GM19351 (cell line): ENCODE results near the gene PRKCH.
A peak's percentile ranks its signal among the peaks of the same experiment; 100 is the strongest.
"Not testable (repeated sequence)": the region's sequence is repeated elsewhere in the genome, so short reads cannot be mapped to it uniquely, and the experiment has no call there.

Experiments
- ATAC-seq: cut with Tn5 transposase; IDR thresholded peaks from one replicate; pipeline ENCODE4 v1.9.1; 2021; ENCODE audit warnings: mild to moderate bottlenecking, moderate library complexity; ENCODE audit not compliant: unreplicated experiment

Gene PRKCH

GRCh38 chr14:61451891-61452400 is 130.6 kb downstream of the PRKCH start:
- no peak for ATAC-seq

GRCh38 chr14:61452452-61452851 is 131.1 kb downstream of the PRKCH start:
- ATAC-seq: no peak

GRCh38 chr14:61453103-61453767 is 131.9 kb downstream of the PRKCH start:
- no peak for ATAC-seq

- ATAC-seq: no peak
These were observed 133.2 kb downstream of the PRKCH start for GRCh38 chr14:61454545-61454944.

GRCh38 chr14:61455351-61455750 is 134.0 kb downstream of the PRKCH start:
- no peak for ATAC-seq

GRCh38 chr14:61456720-61457119 is 135.3 kb downstream of the PRKCH start:
- ATAC-seq: peak; percentile 80

GRCh38 chr14:61458766-61459165 is 137.4 kb downstream of the PRKCH start:
- no peak for ATAC-seq

- ATAC-seq: no peak
These were observed 137.8 kb downstream of the PRKCH start for GRCh38 chr14:61459229-61459628.

- ATAC-seq: no peak
These were observed 138.7 kb downstream of the PRKCH start for GRCh38 chr14:61460063-61460462.

- no peak for ATAC-seq
These were observed 139.6 kb downstream of the PRKCH start for GRCh38 chr14:61460718-61461611.

GRCh38 chr14:61461808-61462275 is 140.5 kb downstream of the PRKCH start:
- ATAC-seq: no peak

- ATAC-seq: no peak
These were observed 141.3 kb downstream of the PRKCH start for GRCh38 chr14:61462566-61463193.

GRCh38 chr14:61463664-61464285 is 142.4 kb downstream of the PRKCH start:
- ATAC-seq: no peak

GRCh38 chr14:61464539-61465320 is 143.4 kb downstream of the PRKCH start:
- not testable (repeated sequence) for ATAC-seq

- ATAC-seq: no peak
These were observed 145.0 kb downstream of the PRKCH start for GRCh38 chr14:61466249-61466904.

- ATAC-seq: no peak
These were observed 145.5 kb downstream of the PRKCH start for GRCh38 chr14:61466905-61467280.

GRCh38 chr14:61467296-61467695 is 145.9 kb downstream of the PRKCH start:
- no peak for ATAC-seq

GRCh38 chr14:61468063-61468825 is 146.9 kb downstream of the PRKCH start:
- ATAC-seq: no peak

GRCh38 chr14:61469781-61470180 is 148.4 kb downstream of the PRKCH start:
- ATAC-seq: no peak
